Astrocyte (in vitro differentiated cells and primary cell): ENCODE measurements around the gene BAG5. TPM values are rescaled to one million over a fixed set of nuclear protein-coding genes. Genes with fewer than 3 reads are reported as not detected.

Experiments
- DNase-seq: peaks from one replicate; pipeline ENCODE4 v3.0.0-alpha.2; 2010; ENCODE audit warnings: low read depth
- FAIRE-seq: peaks from 2 replicates; lab custom pipeline; 2011; peaks lifted over from hg19 to GRCh38; lab: Jason Lieb, UNC
- H2AFZ ChIP-seq: 2 replicates; pipeline ENCODE4 v1.6.0; 2012; ENCODE audit warnings: low read depth, low read length, inconsistent platforms
- H3K27ac ChIP-seq: 2 replicates; pipeline ENCODE4 v1.5.1; 2011; ENCODE audit warnings: low read depth, low read length, inconsistent platforms
- H3K27me3 ChIP-seq: 2 replicates; pipeline ENCODE4 v1.6.0; 2011; ENCODE audit warnings: low read length, inconsistent platforms; ENCODE audit not compliant: insufficient read depth
- H3K36me3 ChIP-seq: 2 replicates; pipeline ENCODE4 v1.5.1; 2011; ENCODE audit warnings: low read length, inconsistent platforms; ENCODE audit not compliant: insufficient read depth
- H3K4me1 ChIP-seq: 2 replicates; pipeline ENCODE4 v1.5.1; 2011; ENCODE audit warnings: low read length, inconsistent platforms; ENCODE audit not compliant: insufficient read depth
- H3K4me2 ChIP-seq: 2 replicates; pipeline ENCODE4 v1.6.0; 2012; ENCODE audit warnings: low read length, inconsistent platforms
- H3K4me3 ChIP-seq: 2 replicates; pipeline ENCODE4 v1.5.1; 2011; ENCODE audit warnings: low read depth, mild to moderate bottlenecking, low read length, inconsistent platforms; ENCODE audit not compliant: insufficient read depth
- H3K79me2 ChIP-seq: 2 replicates; pipeline ENCODE4 v1.6.0; 2012; ENCODE audit warnings: mild to moderate bottlenecking, low read length, inconsistent platforms; ENCODE audit not compliant: insufficient read depth
- H3K9ac ChIP-seq: 2 replicates; pipeline ENCODE4 v1.6.0; 2012; ENCODE audit warnings: mild to moderate bottlenecking, low read length, inconsistent platforms
- H3K9me3 ChIP-seq: 2 replicates; pipeline ENCODE4 v1.5.1; 2012; ENCODE audit warnings: low read depth, mild to moderate bottlenecking, low read length, inconsistent platforms; ENCODE audit not compliant: insufficient read depth
- H4K20me1 ChIP-seq: 2 replicates; pipeline ENCODE4 v1.6.0; 2012; ENCODE audit warnings: low read length, inconsistent platforms; ENCODE audit not compliant: insufficient read depth
- H3K27ac Mint-ChIP-seq: one replicate; pipeline ENCODE4 v1.8.0; 2021; ENCODE audit warnings: mild to moderate bottlenecking, mixed read lengths; ENCODE audit not compliant: unreplicated experiment
- H3K27me3 Mint-ChIP-seq: one replicate; pipeline ENCODE4 v1.8.0; 2021; ENCODE audit warnings: low read depth, mixed read lengths; ENCODE audit not compliant: unreplicated experiment
- H3K36me3 Mint-ChIP-seq: one replicate; pipeline ENCODE4 v1.8.0; 2021; ENCODE audit warnings: low read depth, mixed read lengths; ENCODE audit not compliant: unreplicated experiment
- H3K4me1 Mint-ChIP-seq: one replicate; pipeline ENCODE4 v1.8.0; 2021; ENCODE audit warnings: low read depth, mixed read lengths; ENCODE audit not compliant: unreplicated experiment
- H3K4me3 Mint-ChIP-seq: one replicate; pipeline ENCODE4 v1.8.0; 2021; ENCODE audit warnings: mild to moderate bottlenecking, moderate library complexity, mixed read lengths; ENCODE audit not compliant: unreplicated experiment
- H3K9me3 Mint-ChIP-seq: one replicate; pipeline ENCODE4 v1.8.0; 2021; ENCODE audit warnings: mild to moderate bottlenecking, mixed read lengths; ENCODE audit not compliant: unreplicated experiment
- EZH2 ChIP-seq: IDR thresholded peaks from 2 replicates; pipeline ENCODE4 v1.6.1; 2012; ENCODE audit warnings: mild to moderate bottlenecking, low read length, inconsistent platforms; ENCODE audit not compliant: insufficient read depth
- total RNA-seq: library from RNA; stranded (reverse); gene quantifications from 2 replicates; pipeline ENCODE4 v1.2.1, GENCODE V29; 2021
- TF ChIP-seq, protein P1 (sequence below): IDR thresholded peaks from 2 replicates; pipeline ENCODE4 v1.5.1; 2011; ENCODE audit warnings: low read depth, mild to moderate bottlenecking, inconsistent platforms, low read length, moderate library complexity; ENCODE audit not compliant: insufficient read depth

Gene BAG5
- total RNA-seq, 1 donor from 2014 or later = 35.2 TPM

DNA sequence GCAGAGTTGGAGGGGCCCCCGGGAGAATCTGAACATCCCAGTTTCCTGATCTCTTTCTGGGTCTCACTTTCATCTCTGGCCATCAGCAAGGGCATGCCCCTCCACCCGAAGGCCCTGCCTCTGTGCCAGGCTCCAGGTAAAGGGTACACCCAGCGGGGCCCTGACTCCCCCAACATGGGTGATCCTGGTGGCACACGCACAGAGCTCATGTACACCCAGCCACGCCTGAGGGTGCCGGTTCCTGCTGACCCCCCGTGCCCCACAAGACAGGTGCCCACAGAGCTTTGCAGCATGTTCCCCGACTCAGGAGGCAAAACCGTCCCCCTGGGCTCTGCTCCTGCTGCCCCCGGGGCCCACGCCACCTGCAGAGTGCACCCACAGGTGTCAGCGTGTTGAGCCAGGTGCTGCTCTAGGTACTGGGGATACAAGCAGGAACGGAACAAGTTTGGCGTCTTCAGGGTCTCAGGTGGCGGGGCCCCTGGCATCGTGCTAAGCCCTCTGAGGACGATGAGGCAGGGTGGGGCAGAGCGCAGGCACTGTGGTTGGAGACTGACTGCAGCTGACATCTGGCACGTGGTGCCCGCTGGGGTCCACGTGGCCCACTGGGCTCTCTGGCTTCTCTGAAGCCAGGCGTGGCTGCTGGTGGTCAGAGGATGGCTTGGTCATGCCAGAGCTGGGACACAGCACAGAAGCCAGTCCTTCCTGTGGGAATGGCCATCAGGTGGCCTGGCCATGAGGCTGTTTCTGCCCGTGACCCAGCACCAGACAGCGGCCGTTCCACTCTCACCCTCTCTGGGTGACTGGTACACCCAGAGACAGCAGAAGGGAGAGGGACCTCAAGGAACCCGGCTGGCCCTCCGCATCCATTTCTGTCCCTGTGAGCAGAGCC lies 13.8 kb downstream of the BAG5 start:
- peaks cover 2% of the 10 kb centered on the region for H3K36me3 Mint-ChIP-seq
- DNase-seq = no peak
- no peaks in the 10 kb centered on the region for H3K9me3 ChIP-seq
- no peaks in the 10 kb centered on the region for H3K27me3 ChIP-seq
- no peak overlapping the region for H3K27ac Mint-ChIP-seq
- no peak overlapping the region for H2AFZ ChIP-seq
- no peak overlapping the region for H3K4me3 Mint-ChIP-seq
- H3K9ac ChIP-seq = no peak overlapping the region
- H3K4me3 ChIP-seq = no peak overlapping the region
- no peaks in the 10 kb centered on the region for H3K36me3 ChIP-seq
- H3K4me2 ChIP-seq = no peak overlapping the region
- no peaks in the 10 kb centered on the region for H3K79me2 ChIP-seq
- peaks cover 10% of the 10 kb centered on the region for H3K4me1 ChIP-seq
- H3K27me3 Mint-ChIP-seq = no peaks in the 10 kb centered on the region
- H3K27ac ChIP-seq = no peak overlapping the region
- no peak for TF ChIP-seq EZH2
- TF ChIP-seq, protein P1, sequence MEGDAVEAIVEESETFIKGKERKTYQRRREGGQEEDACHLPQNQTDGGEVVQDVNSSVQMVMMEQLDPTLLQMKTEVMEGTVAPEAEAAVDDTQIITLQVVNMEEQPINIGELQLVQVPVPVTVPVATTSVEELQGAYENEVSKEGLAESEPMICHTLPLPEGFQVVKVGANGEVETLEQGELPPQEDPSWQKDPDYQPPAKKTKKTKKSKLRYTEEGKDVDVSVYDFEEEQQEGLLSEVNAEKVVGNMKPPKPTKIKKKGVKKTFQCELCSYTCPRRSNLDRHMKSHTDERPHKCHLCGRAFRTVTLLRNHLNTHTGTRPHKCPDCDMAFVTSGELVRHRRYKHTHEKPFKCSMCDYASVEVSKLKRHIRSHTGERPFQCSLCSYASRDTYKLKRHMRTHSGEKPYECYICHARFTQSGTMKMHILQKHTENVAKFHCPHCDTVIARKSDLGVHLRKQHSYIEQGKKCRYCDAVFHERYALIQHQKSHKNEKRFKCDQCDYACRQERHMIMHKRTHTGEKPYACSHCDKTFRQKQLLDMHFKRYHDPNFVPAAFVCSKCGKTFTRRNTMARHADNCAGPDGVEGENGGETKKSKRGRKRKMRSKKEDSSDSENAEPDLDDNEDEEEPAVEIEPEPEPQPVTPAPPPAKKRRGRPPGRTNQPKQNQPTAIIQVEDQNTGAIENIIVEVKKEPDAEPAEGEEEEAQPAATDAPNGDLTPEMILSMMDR = no peak
- peaks cover 36% of the 10 kb centered on the region for H4K20me1 ChIP-seq
- no peak for FAIRE-seq
- H3K4me1 Mint-ChIP-seq = peaks cover 7% of the 10 kb centered on the region
- no peaks in the 10 kb centered on the region for H3K9me3 Mint-ChIP-seq

DNA sequence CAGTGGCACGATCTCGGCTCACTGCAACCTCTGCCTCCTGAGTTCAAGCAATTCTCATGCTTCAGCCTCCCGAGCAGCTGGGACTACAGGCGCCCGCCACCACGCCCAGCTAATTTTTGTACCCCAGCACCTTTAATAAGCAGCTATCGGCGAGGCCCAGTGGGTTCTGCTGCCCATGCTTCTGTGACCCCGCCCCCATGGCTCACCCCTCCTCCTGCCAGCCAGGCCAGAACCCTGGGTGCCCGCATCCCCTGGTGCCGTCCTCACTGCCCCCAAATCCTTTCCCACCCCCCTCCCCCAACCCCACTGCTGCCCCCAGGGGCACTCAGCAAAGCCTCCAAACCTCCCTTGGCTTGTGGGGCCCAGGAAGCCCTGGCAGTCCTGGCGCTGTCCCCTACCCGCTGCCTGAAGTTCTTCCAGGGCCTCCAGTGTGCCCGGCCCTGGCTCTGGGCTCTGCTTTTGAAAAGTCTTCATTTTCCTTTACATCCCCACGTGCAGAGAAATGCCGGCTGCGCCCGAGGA lies 14.5 kb downstream of the BAG5 start:
- H3K9me3 Mint-ChIP-seq = no peaks in the 10 kb centered on the region
- Histone ChIP-seq H3K79me2 (no peaks in the 10 kb centered on the region), H4K20me1 (peaks cover 30% of the 10 kb centered on the region), H3K27me3 (no peaks in the 10 kb centered on the region), H3K9ac (no peak overlapping the region), H3K9me3 (no peaks in the 10 kb centered on the region), H3K36me3 (no peaks in the 10 kb centered on the region), H3K4me1 (peaks cover 10% of the 10 kb centered on the region), H3K27ac (no peak overlapping the region), H3K4me2 (no peak overlapping the region), H3K4me3 (no peak overlapping the region), H2AFZ (no peak overlapping the region)
- H3K36me3 Mint-ChIP-seq = peaks cover 2% of the 10 kb centered on the region
- FAIRE-seq (no peak), DNase-seq (no peak)
- H3K4me1 Mint-ChIP-seq = peaks cover 7% of the 10 kb centered on the region
- TF ChIP-seq, protein P1 = no peak
- TF ChIP-seq EZH2 = no peak
- H3K27me3 Mint-ChIP-seq = no peaks in the 10 kb centered on the region
- no peak overlapping the region for H3K4me3 Mint-ChIP-seq
- H3K27ac Mint-ChIP-seq = no peak overlapping the region
